Tibial nerve (tissue), 3 donors: Measurements from ENCODE around the gene H3-3A.

Experiments used
- POLR2A ChIP-seq, 2 donors: fragments of 450-650 bp; IDR thresholded peaks; one replicate each; pipeline ENCODE4 v1.6.1; 2017; ENCODE audit warnings: antibody characterized with exemption in 2 of 2, mild to moderate bottlenecking in 2 of 2, moderate library complexity in 2 of 2
- TF ChIP-seq, protein P1 (sequence below), 5 experiments: fragments of 200-600 bp in 3 of 5; fragments of 450-650 bp in 2 of 5; sonication (generic) in 3 of 5; IDR thresholded peaks; one replicate each; pipeline ENCODE4 v1.5.1; 2016 to 2019; ENCODE audit warnings: antibody characterized with exemption in 5 of 5, mild to moderate bottlenecking in 3 of 5, moderate library complexity in 2 of 5

GRCh38 chr1:226048886-226049285 is 13.6 kb upstream of the H3-3A start:
- TF ChIP-seq, protein P1, sequence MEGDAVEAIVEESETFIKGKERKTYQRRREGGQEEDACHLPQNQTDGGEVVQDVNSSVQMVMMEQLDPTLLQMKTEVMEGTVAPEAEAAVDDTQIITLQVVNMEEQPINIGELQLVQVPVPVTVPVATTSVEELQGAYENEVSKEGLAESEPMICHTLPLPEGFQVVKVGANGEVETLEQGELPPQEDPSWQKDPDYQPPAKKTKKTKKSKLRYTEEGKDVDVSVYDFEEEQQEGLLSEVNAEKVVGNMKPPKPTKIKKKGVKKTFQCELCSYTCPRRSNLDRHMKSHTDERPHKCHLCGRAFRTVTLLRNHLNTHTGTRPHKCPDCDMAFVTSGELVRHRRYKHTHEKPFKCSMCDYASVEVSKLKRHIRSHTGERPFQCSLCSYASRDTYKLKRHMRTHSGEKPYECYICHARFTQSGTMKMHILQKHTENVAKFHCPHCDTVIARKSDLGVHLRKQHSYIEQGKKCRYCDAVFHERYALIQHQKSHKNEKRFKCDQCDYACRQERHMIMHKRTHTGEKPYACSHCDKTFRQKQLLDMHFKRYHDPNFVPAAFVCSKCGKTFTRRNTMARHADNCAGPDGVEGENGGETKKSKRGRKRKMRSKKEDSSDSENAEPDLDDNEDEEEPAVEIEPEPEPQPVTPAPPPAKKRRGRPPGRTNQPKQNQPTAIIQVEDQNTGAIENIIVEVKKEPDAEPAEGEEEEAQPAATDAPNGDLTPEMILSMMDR (IDR thresholded peaks at IDR 0.05), result no peak
- TF ChIP-seq POLR2A (IDR thresholded peaks at IDR 0.05), result no peak
